ACC112 (cell line): Measurements from ENCODE around the gene LMOD1.
"Not testable (repeated sequence)": the region's sequence is repeated elsewhere in the genome, so short reads cannot be mapped to it uniquely, and the experiment has no call there.

Experiments
- H2AFZ ChIP-seq: fragments of 200-600 bp; sonication (generic); one replicate; pipeline ENCODE4 v1.6.0; 2017; ENCODE audit warnings: antibody characterized with exemption, low read length; ENCODE audit not compliant: unreplicated experiment
- H3K27ac ChIP-seq: fragments of 200-600 bp; sonication (generic); 2 replicates; pipeline ENCODE4 v1.5.1; 2014; ENCODE audit warnings: low read depth, mild to moderate bottlenecking, antibody characterized with exemption, low read length, moderate library complexity
- H3K27me3 ChIP-seq: fragments of 200-600 bp; sonication (generic); 2 replicates; pipeline ENCODE4 v1.6.1; 2014; ENCODE audit warnings: mild to moderate bottlenecking, antibody characterized with exemption, low read length, moderate library complexity, mixed read lengths; ENCODE audit not compliant: insufficient read depth
- H3K36me3 ChIP-seq: fragments of 200-600 bp; sonication (generic); 2 replicates; pipeline ENCODE4 v1.6.1; 2016; ENCODE audit warnings: mild to moderate bottlenecking, antibody characterized with exemption, low read length, moderate library complexity, mixed read lengths; ENCODE audit not compliant: insufficient read depth
- H3K4me1 ChIP-seq: fragments of 200-600 bp; sonication (generic); one replicate; pipeline ENCODE4 v1.6.1; 2016; ENCODE audit warnings: low read length, mixed read lengths; ENCODE audit not compliant: insufficient read depth, unreplicated experiment, control insufficient read depth
- H3K4me3 ChIP-seq: fragments of 200-600 bp; sonication (generic); 2 replicates; pipeline ENCODE4 v1.5.1; 2014; ENCODE audit warnings: mild to moderate bottlenecking, low read depth, low read length
- H3K79me2 ChIP-seq: fragments of 200-600 bp; sonication (generic); one replicate; pipeline ENCODE4 v1.6.0; 2016; ENCODE audit warnings: low read length; ENCODE audit not compliant: control insufficient read depth, unreplicated experiment, insufficient read depth

The LMOD1 gene

DNA sequence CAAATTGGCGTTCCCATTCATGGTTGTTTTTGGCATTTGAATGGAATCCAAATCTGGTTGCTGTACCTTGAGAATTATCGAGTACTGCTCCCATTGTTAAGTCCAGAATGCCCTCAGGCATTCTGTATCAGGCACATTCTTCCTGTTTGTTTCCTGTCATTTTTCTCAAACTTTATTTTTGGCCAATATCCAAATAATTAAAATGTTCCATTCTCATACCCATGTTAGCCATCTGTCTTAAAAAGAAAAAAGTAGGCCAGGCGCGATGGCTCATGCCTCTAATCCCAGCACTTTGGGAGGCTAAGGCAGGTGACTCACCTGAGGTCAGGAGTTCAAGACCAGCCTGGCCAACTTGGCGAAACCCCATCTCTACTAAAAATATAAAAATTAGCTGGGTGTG is 86.9 kb downstream of the LMOD1 start:
- Histone ChIP-seq H3K36me3 (peaks cover 43% of the 10 kb centered on the region), H3K79me2 (no peaks in the 10 kb centered on the region), H3K4me3 (no peak overlapping the region), H3K27me3 (no peaks in the 10 kb centered on the region), H2AFZ (no peak overlapping the region), H3K27ac (no peak overlapping the region), H3K4me1 (no peaks in the 10 kb centered on the region)

DNA sequence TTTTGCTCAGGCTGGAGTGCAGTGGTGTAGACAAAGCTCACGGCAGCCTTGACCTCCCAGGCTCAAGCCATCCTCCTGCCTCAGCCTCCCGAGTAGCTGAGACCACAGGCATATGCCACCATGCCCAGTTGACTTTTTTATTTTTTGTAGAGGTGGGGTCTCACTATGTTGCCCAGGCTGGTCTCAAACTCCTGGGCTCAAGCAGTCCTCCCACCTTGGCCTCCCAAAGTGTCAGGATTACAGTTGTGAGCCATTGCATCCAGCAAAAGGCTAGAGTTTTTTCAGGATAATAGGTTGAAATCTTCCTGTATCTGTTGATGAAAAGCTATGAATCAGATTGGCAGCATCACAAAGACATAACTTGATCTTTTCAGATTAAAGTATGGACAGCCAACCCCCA is 89.6 kb downstream of the LMOD1 start:
- not testable (repeated sequence) for H3K27ac ChIP-seq, H3K79me2 ChIP-seq, H3K4me1 ChIP-seq, H2AFZ ChIP-seq, H3K4me3 ChIP-seq, H3K27me3 ChIP-seq
- peaks cover 57% of the 10 kb centered on the region for H3K36me3 ChIP-seq

DNA sequence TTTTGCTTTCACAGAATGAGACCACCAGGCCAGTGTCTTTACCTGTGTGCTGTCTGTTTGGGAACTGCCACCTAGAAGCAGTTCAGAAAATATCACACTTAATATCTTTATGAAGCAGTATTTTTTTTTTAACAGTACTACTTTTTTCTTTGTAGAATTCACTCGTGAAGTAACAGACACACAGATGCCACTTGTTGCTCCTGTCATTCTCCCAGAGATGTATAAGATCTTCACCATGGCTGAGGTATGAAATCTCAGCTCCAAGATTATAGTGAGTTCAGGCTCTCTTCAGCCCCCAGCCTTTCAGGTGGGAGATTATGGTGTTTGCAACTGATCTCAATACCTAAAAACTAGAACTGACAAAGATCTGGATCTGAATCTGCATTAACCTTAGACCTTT is 94.4 kb downstream of the LMOD1 start:
- Histone ChIP-seq H3K27me3 (no peaks in the 10 kb centered on the region), H3K4me3 (no peak overlapping the region), H3K27ac (no peak overlapping the region), H3K79me2 (peaks cover 18% of the 10 kb centered on the region), H3K36me3 (peaks cover 62% of the 10 kb centered on the region), H2AFZ (no peak overlapping the region), H3K4me1 (peaks cover 37% of the 10 kb centered on the region)

DNA sequence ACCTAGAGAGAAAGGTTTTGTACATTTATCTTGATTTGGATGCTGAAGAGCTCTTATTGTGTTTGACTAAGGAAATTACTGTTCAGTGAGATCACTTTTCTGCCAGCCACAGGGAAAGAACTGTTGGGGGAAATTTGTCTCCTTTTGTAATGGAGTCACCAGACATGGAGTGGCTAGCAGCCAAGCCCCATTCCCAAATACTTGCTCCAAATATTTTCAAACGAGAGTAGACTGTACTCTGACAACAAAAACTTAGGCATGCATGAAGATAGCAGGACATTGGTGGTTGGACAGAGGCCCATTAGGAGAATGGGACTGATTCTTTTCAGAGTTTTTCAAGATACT is 96.3 kb downstream of the LMOD1 start:
- H3K27ac ChIP-seq = peak overlapping the region; percentile 84
- peak overlapping the region; percentile 35; the same call in 1 of the 2 replicates for H3K4me3 ChIP-seq
- H3K36me3 ChIP-seq = peaks cover 44% of the 10 kb centered on the region
- H3K27me3 ChIP-seq = no peaks in the 10 kb centered on the region
- H2AFZ ChIP-seq = peak overlapping the region; percentile 24
- peaks cover 45% of the 10 kb centered on the region for H3K4me1 ChIP-seq
- H3K79me2 ChIP-seq = peaks cover 34% of the 10 kb centered on the region

DNA sequence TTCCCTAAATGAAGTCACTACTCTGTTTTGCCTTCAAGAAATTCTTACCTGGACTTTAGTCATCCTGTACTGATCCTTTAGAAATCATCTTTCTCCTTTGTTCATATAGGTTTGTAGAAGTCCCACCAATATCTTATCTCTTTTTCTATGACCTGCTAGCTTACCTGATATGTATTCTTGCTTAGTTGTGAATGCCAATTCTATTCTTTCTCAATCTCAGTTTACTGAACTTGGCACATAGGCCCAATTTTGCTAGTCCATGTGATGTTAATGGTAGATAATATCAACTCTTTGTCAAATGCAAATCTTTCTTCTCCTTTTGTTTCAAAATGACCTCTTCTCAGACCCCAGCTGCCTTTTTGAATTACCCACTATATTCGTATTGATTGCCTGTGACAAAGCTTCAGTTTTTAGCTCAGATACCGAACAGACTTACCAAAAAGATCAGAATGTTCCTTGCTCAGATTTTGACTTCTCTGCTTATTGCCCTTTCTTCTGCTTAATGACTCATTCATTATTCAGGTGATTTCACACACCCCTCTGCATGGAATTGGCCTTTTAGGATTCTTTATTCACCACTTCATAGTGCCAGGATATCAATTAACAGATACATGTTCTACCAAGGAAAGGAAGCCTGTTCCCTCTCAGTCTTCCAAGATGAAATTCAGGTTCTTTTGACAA is 96.8 kb downstream of the LMOD1 start:
- peak overlapping the region; percentile 24 for H2AFZ ChIP-seq
- H3K4me1 ChIP-seq = peaks cover 50% of the 10 kb centered on the region
- H3K4me3 ChIP-seq = peak overlapping the region; percentile 35; the same call in 1 of the 2 replicates
- H3K27ac ChIP-seq = peak overlapping the region; percentile 84
- peaks cover 39% of the 10 kb centered on the region for H3K36me3 ChIP-seq
- no peaks in the 10 kb centered on the region for H3K27me3 ChIP-seq
- H3K79me2 ChIP-seq = peaks cover 37% of the 10 kb centered on the region

DNA sequence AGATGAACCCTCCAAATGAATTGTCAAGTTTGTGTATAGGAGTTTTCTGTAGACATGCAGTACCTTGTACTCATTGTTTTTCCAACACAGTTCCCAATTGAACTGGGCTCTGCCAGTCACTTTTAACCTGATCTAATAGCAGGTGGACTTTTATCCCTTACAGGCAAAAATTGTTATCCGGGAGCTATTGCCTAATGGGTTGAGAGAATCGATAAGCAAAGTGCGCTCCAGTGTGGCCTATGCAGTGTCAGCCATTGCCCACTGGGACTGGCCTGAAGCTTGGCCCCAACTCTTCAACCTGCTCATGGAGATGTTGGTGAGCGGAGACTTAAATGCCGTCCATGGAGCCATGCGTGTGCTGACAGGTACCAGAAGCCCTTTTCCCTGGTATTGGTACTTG is 98.1 kb downstream of the LMOD1 start:
- no peaks in the 10 kb centered on the region for H3K27me3 ChIP-seq
- H3K4me1 ChIP-seq = peaks cover 54% of the 10 kb centered on the region
- no peak overlapping the region for H3K4me3 ChIP-seq
- H2AFZ ChIP-seq = no peak overlapping the region
- peaks cover 49% of the 10 kb centered on the region for H3K79me2 ChIP-seq
- H3K36me3 ChIP-seq = peaks cover 33% of the 10 kb centered on the region
- peak overlapping the region; percentile 84 for H3K27ac ChIP-seq

DNA sequence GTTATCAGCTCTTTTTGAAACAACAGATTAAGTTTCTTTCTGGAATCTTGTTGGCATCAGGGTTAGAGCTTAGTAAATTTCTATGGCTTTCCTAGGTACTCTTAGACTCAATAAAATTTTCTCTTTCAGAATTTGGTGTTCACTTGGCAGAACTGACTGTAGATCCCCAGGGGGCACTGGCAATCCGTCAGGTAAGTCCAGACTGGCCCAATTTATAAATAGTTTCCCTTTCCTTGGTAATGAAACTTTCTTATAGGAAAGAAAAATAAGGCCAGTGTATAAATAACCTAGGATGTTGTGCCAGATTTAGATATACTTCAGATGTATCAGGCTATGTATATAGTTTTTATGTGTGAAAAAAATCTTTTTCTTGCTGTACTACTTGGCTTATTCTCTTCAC is 99.2 kb downstream of the LMOD1 start:
- Histone ChIP-seq H3K4me3 (no peak overlapping the region), H3K27me3 (no peaks in the 10 kb centered on the region), H3K79me2 (peaks cover 59% of the 10 kb centered on the region), H3K36me3 (peaks cover 23% of the 10 kb centered on the region), H3K4me1 (peaks cover 54% of the 10 kb centered on the region), H2AFZ (no peak overlapping the region), H3K27ac (0 out of 2 replicates have a peak overlapping the region, but pooled peaks have one; percentile 8)
